Measurements from ENCODE around the gene ZFP36L1.
A peak's percentile ranks its signal among the peaks of the same experiment; 100 is the strongest.

ZFP36L1 gene

DNA sequence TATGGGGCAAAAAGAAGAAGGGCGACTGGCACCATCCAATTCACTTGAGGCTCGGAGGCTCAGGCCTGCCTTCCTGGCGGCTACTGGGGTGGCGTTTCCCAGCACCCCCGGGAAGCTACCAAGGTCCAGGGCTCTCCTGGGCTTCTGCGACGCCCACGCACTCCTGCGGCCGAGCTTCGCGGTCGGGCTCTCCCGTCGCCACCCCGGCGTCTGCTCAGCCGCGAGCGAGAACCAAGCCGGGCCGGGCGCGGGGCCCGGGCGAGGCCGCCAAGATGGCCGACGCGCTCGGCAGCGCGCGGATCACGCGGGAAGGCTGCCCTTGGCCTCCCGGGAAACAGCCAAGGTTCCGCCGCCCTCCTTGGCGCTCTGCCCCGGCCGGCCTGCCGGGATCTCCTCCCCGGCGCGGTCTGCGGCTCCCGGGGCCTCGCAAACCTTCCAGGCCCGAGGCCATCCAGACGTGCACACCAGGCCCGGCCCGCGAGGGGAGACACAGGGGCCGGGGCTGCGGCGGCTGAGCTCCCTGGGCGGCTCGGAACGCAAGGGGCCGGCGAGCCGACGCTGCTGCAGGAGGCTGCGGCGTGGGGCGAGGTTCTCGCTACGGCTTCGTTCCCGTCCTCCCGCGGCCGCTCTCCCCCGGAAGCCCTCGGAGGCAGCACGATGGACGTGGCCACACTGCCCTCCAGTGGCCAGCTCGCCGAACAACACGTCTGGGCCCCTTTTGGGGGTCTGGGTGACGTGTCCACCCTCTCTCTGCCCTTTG is 23.5 kb upstream of the ZFP36L1 start:
- peak; percentile 99 for DNase-seq

DNA sequence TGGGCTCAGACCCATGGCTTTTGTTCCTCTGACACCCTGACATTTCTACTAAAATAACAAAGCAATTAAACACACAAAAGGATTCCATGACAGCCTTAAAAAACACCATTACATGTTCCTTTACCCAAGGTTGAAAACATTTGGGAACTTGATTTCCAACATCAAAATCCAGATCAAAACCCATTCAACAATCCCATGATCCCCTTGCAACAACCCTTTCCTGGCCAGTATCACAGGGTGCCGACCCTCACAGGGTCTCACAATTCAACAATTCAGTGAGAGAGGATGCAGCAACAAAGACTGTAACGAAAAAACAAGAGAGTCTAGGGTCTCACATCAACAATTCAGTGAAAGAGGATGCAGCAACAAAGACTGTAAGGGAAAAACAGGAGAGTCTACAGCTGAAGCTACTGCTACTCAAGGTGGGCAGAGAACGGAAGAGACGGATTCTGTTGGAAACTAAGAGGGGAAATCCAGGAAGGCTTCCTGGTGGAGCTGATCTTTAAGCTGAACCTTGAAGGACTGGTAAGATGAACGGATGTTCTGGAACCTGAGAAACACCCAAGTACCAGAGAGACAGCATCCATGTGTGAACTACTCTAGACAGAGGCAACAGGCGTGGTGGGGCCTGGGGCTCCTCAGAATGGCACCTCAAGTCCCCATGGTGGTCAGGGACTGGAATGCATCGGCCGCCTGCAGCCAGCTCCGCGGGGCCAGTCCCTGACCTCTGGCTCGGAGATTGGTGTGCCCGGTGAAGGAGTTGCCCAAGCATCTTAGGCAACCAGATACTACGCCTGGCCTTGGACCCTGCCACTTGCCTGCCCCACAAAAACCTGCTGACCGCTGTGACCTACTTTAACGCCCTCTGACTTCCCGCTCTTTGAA is 22.7 kb upstream of the ZFP36L1 start:
- DNase-seq = no peak

DNA sequence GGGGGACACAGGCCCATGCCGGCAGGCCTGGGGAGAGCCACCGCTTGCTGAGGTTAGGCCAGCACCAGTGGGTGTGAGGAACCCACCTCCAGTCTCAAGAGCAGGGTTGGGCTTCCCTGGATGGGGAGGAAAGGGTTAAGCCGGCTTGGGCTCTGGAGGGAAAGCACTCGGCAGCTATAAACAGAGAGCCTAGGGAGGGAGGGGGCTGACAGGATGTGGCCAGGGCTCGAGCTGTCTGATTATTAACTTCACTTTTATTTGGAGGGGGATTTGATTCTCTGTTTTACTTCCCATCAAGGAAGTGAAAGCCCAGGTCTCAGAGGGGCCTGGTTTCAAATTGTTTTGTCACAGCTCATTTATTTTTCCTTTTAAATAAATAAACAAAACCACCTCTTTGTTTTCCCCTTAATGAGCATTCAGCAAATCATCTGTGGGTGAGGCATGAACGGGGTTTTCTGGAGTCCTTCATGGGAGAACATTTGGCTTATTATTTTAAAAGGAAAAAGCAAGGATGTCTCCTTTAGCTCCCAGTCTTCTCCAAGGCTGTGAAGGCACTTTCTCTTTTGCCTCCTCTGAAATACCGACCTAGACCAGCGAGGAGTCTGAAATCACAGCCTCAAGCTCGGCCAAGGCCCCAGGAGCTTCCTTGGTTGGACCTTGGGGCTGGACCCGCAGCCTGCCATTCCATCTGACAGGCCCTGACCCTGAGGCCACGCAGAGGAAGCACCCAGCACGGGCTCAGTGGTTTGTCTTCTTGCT is 21.9 kb upstream of the ZFP36L1 start:
- peak; percentile 68 for DNase-seq

DNA sequence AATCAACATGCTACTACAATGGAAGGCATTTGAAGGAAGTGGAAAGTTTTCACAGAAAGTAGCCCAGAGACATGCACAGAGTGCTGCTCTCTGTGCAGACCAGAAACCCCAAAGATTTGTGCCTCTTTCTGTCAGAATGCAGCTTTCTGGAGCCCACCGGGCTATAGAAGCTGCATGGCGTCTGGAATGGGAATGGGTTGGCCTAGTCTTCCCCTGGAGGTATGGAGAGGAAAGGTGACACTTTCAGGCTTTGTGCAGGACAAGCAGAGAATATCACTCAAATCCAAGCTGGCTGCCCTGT is 21.3 kb upstream of the ZFP36L1 start:
- no peak for DNase-seq

DNA sequence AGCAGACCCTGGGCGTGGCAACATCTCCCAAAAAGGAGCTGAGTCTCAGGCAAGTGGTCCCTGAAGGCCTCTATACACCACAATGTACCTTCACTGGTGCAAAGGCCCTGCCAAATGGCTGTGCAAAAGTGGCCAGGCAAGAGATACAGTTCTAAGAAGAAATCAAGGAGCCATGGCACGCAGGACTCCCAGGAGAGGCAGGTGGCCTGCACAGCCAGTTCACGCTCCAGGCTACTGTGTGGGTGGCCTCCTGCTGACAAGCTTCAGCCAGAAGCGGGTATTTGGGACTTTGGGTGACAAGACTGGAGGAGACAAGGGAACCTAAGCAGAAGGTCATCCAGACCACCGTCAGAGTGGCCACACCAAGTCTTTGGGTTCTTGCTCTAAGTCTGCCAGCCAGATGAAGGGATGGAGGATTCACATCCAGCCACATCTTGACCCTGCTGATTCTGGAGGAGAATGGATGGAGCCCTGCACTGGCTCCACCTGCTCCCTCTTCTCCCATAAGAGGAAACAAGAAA is 20.5 kb upstream of the ZFP36L1 start:
- DNase-seq = no peak

DNA sequence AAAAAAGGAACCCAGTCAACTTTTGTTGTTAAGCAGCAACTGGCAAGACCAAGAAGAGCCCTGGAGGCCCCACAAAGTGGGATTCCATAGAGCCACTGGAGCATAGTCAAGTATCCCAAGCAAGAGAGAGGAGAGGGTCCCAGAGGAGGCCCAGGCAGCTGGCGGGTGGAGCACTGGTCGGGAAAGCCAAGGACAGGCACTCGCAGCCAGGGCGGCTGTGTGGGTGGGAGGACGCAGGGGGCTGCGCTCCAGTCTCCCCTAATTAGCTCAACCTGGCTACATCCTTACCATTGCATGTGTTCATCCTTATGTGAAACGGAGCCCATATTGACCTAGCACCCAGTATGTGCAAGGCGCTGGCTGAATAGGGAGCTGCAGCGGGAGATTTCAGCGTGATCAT is 18.3 kb upstream of the ZFP36L1 start:
- DNase-seq = no peak

DNA sequence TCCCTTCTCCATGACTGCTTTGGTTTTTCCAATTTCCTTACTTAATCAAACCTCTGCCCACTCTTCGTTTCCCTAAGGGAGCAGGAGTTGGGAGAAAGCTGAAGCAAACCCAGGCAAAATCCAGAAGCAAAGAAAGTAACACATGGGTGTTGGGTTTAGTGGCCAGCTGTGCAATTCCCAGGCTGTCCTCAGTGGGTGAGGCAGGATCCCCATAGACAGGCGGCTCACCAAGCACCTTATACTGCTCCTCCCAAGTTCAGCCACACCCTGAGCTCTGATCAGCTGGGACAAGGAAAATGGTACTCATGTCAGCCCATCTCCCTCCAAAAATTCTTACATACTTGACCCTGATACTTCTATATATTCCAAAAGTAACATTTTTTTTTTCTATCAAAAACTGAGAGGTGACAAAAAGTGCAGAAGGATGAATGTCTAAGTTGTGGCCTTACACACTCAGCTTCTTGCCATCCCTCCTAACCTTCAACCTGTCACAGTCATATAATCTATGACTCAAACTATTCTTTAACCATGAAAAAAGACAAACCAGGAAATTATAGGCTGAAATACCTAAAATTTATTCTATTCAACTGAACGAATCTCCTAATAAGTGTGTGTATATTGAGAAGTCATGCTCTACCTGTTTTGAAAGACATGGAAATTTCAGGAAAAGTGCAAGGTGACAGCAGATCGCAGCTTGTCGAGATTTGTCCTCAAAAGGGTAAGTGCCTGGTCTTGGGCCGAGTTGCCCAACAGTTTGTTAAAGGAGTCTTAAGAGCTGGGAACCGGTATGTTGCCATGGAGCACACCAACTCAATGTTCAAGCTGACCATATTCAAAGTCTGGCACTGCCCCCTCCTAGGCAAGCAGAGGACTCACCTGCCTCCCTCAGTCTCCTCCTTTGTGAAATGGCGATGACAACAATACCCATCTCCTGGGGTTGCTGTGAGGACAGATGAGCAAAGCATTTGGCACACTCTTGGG is 17.6 kb upstream of the ZFP36L1 start:
- no peak for DNase-seq

DNA sequence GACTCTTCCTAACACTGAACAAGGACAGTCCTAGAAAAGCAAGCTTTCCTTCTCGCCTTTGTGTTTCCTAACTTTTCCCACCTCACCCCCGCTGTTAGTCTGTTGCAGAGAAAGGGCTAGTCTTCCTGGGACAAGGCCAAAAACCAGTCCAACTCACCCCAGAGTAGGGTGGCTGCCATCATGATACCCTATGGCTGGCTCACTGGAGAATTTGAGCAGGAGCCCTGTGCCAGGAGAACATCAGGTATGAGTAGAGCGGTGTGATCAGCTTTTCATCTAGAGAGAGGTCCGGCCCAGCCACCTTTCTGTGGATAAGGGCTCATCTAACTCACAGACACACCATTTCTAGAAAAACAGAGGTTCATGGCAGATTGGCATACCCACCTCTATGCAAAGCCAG is 16.7 kb upstream of the ZFP36L1 start:
- DNase-seq = no peak

DNA sequence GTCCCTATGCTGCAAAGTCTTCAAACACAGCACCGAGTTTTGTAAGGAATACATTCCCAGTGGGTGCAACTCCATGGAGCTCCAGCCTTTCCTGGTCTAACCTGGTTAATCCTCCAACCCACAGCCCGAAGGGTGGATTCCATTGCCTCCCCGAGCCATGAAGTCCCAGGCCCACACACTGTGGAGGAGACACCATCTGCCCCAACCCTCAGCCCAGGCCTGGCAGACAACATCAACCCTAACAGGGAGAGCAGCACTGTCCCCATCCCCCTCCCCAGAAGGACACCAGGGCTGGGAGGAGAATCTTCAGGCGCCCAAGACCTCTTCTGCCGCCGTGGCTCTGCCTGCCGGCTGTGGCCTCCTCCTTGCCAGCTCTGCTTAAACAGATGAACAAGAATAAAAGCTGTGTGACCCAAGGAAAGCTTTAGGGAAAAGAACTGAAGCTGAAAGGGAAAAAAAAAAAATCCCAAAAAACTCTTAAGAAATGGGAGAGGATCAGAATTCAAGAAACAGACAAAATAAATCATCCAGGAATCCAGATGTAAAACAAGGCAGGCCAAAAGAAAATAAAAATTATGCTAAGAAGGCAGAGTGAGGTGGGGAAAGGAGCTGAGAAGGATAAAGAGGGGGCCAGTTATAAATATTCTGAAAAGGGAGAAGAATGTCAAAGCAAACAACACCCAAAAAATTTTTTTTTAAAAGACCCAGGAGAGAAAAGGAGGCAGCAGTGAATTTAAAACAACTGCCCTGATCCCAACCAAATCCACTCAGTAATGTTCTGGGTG is 16.0 kb upstream of the ZFP36L1 start:
- DNase-seq = no peak

DNA sequence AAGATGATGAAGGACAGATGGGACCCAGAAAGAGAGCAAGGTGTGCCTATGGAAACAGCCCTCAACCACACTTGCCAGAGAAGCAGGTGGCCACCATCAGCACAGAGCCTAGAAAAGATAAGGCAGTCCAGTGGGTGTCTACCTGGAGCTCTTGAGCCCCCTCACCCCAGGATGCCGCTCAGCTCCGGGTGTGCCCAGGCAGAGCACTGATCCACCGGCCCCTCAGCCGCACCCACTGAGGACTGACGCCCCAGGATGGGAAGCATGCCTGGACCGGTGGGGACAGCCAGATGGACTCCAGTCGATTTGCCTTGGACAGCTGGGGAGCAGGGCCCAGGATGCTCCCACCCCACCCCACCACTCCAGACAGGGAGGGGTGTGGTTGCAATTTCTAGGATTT is 15.1 kb upstream of the ZFP36L1 start:
- no peak for DNase-seq

DNA sequence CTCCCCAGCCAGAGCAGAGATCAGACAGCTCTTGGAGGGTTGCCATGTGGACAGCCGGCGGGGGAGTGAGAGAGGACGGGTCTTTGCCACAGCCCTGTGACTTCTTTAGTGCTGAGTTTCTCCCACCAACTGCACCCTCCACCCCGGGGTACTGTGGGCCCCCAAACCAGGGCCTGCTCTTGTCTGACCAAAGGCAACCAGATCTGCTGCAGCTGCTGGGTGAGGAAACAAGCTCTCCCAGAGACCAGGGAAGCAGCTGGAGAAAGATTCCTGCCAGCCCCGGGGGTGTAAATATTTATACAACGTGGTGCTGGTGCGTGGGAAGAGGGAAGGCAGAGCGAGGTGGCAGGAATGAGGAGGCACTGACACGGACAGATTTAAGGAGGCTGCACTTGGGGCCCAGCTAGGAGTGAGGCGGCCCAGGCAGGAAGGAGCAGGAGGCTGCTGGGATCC is 14.3 kb upstream of the ZFP36L1 start:
- DNase-seq = peak; percentile 55

DNA sequence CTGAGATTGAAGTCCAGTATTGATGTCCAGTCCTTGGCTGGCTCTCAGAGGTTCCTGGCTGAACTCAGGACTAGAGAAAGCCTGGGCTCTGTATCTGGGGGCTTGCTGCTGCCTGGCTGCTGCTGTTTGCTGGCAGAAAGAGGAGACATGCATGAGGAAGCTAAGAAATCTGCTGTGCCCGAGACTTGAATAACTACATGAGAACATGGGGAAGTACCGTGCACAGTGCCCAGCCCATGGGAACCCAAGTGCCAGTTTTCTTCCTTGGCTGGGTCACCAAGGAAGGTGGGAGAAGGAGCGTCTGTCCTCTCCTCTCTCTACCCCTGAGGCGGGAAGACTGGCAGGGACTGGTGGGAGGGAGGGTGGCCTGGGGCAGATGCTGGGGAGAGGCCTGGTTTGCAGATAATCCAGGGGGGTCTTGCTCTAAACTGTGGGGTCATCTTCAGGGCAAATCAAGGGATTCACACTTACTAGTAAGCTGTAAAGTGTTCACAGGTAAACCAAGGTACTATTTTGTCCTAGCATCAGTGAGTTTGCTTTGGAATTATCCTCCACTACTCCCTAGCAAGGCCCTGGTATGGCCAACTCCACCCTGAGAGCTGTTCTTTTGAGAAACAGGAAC is 13.8 kb upstream of the ZFP36L1 start:
- no peak for DNase-seq

DNA sequence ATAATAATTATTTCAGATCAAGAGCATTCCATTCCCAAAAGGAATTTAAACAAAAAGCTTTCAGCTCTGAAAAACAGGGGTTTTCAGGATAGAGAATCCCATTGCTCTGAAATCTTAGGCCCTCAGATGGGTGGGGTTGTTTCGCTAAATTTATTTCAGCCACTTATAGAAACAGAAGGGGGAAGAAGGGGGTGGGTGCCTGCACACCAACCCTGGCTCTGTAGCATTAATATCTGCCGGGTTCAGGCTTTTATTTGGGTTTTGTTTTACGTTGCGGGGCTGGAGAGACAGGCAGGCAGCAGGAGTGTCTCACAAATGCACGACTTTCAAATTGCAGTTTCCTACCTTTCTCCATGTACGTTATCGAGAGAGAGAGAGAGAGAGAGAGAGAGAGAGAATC is 12.5 kb upstream of the ZFP36L1 start:
- no peak for DNase-seq

DNA sequence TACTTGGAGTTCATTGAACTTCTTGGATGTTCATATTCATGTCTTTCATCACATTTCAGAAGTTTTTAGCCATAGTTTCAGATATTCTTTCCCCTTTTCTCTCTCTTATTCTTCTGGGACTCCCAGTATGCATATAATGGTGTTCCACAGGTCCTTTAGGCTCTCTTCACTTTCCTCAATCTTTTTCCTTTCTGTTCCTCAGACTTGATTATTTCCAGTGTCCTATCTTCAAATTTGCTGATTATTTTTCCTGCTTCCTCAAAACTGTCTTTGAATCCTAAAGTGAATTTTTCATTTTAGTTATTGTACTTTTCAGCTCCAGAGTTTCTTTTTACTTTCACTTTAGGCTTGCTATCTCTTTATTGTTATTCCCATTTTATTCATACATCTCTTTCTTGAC is 8.8 kb upstream of the ZFP36L1 start:
- no peak for DNase-seq

DNA sequence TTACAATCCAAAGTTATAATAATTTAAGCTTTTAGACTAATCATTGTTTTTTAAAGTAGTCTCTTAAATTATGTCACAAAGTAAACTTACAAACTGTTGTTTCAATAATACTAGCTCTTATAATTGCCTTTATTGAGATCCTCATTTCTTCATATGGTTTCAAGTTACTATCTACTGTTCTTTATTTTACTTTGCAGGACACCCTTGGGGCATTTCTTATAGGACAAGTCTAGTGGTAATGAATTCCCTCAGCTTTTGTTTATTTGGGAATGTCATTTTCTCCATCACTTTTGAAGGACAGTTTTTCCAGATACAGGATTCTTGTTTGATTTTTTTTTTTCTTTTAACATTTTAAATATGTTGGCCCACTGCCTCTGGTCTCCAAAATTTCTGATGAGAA is 8.1 kb upstream of the ZFP36L1 start:
- no peak for DNase-seq

DNA sequence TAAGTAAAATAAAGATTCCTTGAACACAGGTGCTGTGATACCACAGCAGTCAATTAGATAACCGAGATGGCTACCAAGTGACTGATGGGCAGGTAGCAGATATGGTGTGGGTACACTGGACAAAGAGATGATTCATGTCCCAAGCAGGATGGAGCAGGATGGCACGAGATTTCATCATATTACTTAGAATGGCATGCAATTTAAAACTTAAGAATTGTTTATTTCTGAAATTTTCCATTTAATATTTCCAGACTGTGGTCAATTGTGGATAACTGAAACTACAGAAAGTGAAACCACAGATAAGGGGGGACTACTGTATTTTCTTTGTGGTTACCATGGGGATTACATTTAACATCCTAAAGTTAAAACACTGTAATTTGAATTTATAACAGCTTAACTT is 7.5 kb upstream of the ZFP36L1 start:
- no peak for DNase-seq

DNA sequence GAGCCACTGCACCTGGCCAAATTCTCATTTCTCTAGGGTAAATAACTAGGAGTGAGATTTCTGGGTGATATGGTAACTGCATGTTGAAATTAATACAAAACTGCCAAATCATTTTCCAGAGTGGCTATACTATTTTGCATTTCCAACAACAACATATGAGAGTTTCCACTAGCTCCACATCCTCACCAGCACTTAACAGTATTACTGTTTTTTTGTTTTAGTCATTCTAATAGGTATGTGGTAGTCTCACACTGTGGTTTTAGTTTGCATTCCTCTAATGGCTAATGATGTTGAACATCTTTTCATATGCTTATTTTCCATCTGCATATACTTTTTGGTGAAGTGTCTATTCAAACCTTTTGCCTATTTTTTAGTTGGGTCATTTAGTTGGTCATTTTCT is 5.8 kb upstream of the ZFP36L1 start:
- DNase-seq = no peak

DNA sequence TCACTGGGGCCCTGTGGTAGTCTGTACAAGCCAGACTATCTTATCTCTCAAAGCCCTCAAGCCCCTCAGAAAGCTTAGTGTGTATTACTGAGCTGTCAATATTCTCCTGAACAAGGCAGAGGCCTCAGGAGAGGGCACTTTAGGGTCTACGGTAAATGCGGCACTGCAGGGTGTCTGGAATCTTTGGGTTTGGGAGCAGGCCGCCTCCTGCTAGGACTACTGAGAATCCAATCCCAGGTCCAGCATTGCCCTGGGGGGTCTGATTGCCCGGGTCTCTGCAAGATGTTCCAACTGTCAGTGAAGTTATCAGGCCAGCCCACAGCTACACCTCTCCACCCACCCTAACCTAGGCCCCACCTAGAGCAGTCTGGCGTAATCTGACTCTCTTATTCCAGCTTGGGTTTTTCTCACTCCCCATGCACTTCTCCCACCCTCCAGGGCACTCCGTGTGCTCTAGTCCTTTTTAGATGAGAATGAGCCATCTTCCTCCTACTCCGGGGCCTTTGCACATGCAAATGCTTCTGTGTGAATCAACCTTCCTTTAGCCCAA is 4.3 kb upstream of the ZFP36L1 start:
- no peak for DNase-seq

DNA sequence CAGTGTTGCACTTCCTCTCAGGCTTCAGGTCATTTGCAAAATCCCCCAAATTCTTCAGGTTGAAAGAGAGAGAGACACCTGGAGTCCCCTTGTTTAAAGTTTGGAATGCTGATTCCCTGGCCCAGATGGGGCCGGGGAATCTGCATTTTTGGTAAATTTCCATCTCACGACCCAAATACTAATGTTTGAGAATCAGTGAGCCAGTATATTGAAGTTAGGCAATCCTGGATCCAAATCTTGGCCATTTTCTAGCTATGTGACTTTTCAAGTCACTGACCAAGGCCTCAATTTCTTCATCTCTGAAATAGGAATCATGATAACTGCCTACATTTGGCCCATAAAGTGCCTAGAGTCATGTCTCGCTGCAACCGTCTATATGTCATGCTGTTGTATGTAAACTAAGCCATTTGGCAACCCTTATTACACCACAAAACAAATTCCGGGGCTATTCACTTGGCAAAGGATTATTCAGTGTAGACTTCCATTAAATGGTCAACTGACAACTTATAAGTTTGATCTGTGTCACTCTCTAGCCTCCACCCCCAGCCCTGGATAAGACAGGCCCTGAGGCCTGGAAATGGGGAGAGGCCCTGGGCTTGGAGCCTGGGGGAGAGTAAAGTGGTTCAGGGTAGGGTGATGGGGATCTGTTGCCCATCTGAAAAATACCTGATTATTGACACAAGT is 3.7 kb upstream of the ZFP36L1 start:
- DNase-seq = no peak
